ENCODE measurements around the gene ERG28. TPM values are rescaled to one million over a fixed set of nuclear protein-coding genes. Genes with fewer than 3 reads are reported as not detected.

Gene ERG28
- total RNA-seq, 1 experiment from 2014 or later: 18.4 TPM

DNA sequence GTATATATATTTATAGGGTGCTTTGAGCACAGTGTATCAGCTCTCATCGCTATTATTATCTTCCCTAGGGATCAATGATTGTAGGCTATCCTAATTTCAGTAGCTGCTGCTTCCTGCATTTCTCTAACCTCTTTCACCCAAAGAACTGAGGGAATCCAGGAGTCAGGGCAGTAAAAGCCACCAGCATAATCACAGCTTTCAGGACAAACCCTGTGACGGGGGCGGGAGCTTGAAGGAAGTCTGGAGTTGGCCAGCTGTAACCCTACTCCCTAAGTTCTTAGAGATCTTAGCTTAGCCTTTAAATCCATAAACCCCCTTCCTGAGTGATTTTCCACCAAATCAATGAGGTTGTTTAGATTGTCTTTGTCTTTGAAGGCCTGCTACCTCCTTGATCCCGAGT is 48.5 kb downstream of the ERG28 start:
- intact Hi-C loops (cut with micrococcal nuclease): no loop called here
- H2AFZ ChIP-seq (ENCODE audit: low read depth, low read length, poor library complexity, severe bottlenecking): no peak overlapping the region
- no peak overlapping the region for H3K4me2 ChIP-seq (ENCODE audit: low read length)
- RAD21 ChIA-PET (ENCODE audit: low non-redundant PET in 1 of 2, low total read pairs in 2 of 2, uncharacterized antibody in 2 of 2, unreplicated experiment in 2 of 2): no interaction called here
- H3K9me3 ChIP-seq (ENCODE audit: control insufficient read depth in 1 of 2, insufficient read depth in 1 of 2, low read depth in 1 of 2, low read length in 2 of 2): no peaks in the 10 kb centered on the region; a peak in 1 of 4 replicates
- TF ChIP-seq POLR2A (IDR thresholded peaks at IDR 0.05; ENCODE audit: borderline replicate concordance, extremely low read depth, insufficient read depth, insufficient read length) (no peak), EZH2phosphoT487 (IDR thresholded peaks at IDR 0.05; ENCODE audit: borderline replicate concordance) (no peak), CEBPB (IDR thresholded peaks at IDR 0.05; ENCODE audit: low read depth) (no peak), RAD21 (IDR thresholded peaks at IDR 0.05; ENCODE audit: low read depth) (no peak), JUND (IDR thresholded peaks at IDR 0.05) (no peak), SRF (IDR thresholded peaks at IDR 0.05; ENCODE audit: low read depth) (no peak), FOSL1 (IDR thresholded peaks at IDR 0.05; ENCODE audit: low read depth) (no peak), ZNF274 (IDR thresholded peaks at IDR 0.05; ENCODE audit: low read depth, low read length) (no peak), SIN3A (IDR thresholded peaks at IDR 0.05; ENCODE audit: low read depth) (no peak), EGR1 (IDR thresholded peaks at IDR 0.05; ENCODE audit: low read depth) (no peak), EZH2 (IDR thresholded peaks at IDR 0.05) (no peak), TCF7L2 (IDR thresholded peaks at IDR 0.05; ENCODE audit: borderline replicate concordance, extremely low read depth, insufficient read depth, insufficient read length) (no peak), POLR2AphosphoS5 (IDR thresholded peaks at IDR 0.05; ENCODE audit: low read depth, low read length) (no peak), CBX3 (IDR thresholded peaks at IDR 0.05; ENCODE audit: low read depth) (no peak)
- TF ChIP-seq, protein P1, sequence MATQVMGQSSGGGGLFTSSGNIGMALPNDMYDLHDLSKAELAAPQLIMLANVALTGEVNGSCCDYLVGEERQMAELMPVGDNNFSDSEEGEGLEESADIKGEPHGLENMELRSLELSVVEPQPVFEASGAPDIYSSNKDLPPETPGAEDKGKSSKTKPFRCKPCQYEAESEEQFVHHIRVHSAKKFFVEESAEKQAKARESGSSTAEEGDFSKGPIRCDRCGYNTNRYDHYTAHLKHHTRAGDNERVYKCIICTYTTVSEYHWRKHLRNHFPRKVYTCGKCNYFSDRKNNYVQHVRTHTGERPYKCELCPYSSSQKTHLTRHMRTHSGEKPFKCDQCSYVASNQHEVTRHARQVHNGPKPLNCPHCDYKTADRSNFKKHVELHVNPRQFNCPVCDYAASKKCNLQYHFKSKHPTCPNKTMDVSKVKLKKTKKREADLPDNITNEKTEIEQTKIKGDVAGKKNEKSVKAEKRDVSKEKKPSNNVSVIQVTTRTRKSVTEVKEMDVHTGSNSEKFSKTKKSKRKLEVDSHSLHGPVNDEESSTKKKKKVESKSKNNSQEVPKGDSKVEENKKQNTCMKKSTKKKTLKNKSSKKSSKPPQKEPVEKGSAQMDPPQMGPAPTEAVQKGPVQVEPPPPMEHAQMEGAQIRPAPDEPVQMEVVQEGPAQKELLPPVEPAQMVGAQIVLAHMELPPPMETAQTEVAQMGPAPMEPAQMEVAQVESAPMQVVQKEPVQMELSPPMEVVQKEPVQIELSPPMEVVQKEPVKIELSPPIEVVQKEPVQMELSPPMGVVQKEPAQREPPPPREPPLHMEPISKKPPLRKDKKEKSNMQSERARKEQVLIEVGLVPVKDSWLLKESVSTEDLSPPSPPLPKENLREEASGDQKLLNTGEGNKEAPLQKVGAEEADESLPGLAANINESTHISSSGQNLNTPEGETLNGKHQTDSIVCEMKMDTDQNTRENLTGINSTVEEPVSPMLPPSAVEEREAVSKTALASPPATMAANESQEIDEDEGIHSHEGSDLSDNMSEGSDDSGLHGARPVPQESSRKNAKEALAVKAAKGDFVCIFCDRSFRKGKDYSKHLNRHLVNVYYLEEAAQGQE (IDR thresholded peaks at IDR 0.05; ENCODE audit: low read depth): no peak
- TF ChIP-seq, protein P2, sequence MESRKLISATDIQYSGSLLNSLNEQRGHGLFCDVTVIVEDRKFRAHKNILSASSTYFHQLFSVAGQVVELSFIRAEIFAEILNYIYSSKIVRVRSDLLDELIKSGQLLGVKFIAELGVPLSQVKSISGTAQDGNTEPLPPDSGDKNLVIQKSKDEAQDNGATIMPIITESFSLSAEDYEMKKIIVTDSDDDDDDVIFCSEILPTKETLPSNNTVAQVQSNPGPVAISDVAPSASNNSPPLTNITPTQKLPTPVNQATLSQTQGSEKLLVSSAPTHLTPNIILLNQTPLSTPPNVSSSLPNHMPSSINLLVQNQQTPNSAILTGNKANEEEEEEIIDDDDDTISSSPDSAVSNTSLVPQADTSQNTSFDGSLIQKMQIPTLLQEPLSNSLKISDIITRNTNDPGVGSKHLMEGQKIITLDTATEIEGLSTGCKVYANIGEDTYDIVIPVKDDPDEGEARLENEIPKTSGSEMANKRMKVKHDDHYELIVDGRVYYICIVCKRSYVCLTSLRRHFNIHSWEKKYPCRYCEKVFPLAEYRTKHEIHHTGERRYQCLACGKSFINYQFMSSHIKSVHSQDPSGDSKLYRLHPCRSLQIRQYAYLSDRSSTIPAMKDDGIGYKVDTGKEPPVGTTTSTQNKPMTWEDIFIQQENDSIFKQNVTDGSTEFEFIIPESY (IDR thresholded peaks at IDR 0.05; ENCODE audit: extremely low read depth, insufficient replicate concordance, low read length): no peak
- TF ChIP-seq, protein P3, sequence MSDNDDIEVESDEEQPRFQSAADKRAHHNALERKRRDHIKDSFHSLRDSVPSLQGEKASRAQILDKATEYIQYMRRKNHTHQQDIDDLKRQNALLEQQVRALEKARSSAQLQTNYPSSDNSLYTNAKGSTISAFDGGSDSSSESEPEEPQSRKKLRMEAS (IDR thresholded peaks at IDR 0.05): no peak
- H3K27ac ChIP-seq (ENCODE audit: low read depth, low read length): no peak overlapping the region
- DNase-seq (ENCODE audit: low read depth, low spot score): no peak
- H3K4me3 ChIP-seq (replicated peaks in 1 of 2; ENCODE audit: low read depth in 1 of 2, low read length in 2 of 2): no peak overlapping the region
- POLR2A ChIA-PET: no interaction called here
- CTCF ChIA-PET: interaction anchor here (1.1 kb wide), 1 partner anchor 42 kb away, joined by 3 read pairs; no protein-coding TSS in a partner anchor
- no peaks in the 10 kb centered on the region for H3K79me2 ChIP-seq (ENCODE audit: insufficient read depth, low read length)
- BruUV-seq (replicated peaks): no TSS peak
- H3K9ac ChIP-seq (ENCODE audit: low read length): no peak overlapping the region
- no peaks in the 10 kb centered on the region for H3K9me2 ChIP-seq (ENCODE audit: insufficient read depth)
- H4K20me1 ChIP-seq (ENCODE audit: insufficient read depth): no peaks in the 10 kb centered on the region
- H3K36me3 ChIP-seq (ENCODE audit: control insufficient read depth in 1 of 2, insufficient read depth in 2 of 2, low read length in 2 of 2): no peaks in the 10 kb centered on the region
- no peak for ATAC-seq
- H3K27me3 ChIP-seq (ENCODE audit: insufficient read depth, low read length): no peaks in the 10 kb centered on the region
- H3K4me1 ChIP-seq (ENCODE audit: control insufficient read depth in 1 of 2, insufficient read depth in 2 of 2, low read length in 2 of 2): no peaks in the 10 kb centered on the region; a peak in 1 of 4 replicates
